B cell (primary cell): ENCODE measurements around the gene ILK. TPM values are rescaled to one million over a fixed set of nuclear protein-coding genes. Genes with fewer than 3 reads are reported as not detected.

Experiments
- ATAC-seq: fragments of 200-7000 bp; cut with Tn5 transposase; one replicate; pipeline ENCODE4 v1.10.0; 2021; ENCODE audit warnings: low read depth, mild to moderate bottlenecking, moderate number of reproducible peaks, moderate library complexity
- CTCF ChIA-PET: fragments of 350-600 bp; sonication (Branson Sonifier 250); formaldehyde crosslinking; loops from one replicate; lab custom pipeline; 2021; ENCODE audit warnings: antibody characterized with exemption, inconsistent platforms; lab: Charles Lee
- POLR2A ChIA-PET: fragments of 350-600 bp; sonication (Branson Sonifier 250); formaldehyde crosslinking; loops from one replicate; lab custom pipeline; 2021; ENCODE audit warnings: antibody characterized with exemption; lab: Charles Lee
- DNase-seq: peaks from one replicate; pipeline ENCODE4 v3.0.0; 2013
- H2AFZ ChIP-seq: 2 replicates; pipeline ENCODE4 v1.6.1; 2012; ENCODE audit warnings: mild to moderate bottlenecking, low read depth, low read length; ENCODE audit not compliant: insufficient read depth, poor library complexity, severe bottlenecking
- H3K27ac ChIP-seq, 2 donors: 1 replicate in 1 of 2; 2 replicates in 1 of 2; pipeline ENCODE4 v1.5.1; 2012 to 2013; ENCODE audit warnings: low read length in 2 of 2, mild to moderate bottlenecking in 2 of 2, moderate library complexity in 1 of 2
- H3K27me3 ChIP-seq, 4 experiments: fragments of 200-600 bp in 1 of 4; sonication (generic) in 1 of 4; replicated peaks in 1 of 4; 1 replicate in 2 of 4; 2 replicates in 2 of 4; pipeline versions ENCODE4 v1.6.1 to v1.7.0; 2013 to 2016; ENCODE audit warnings: low read length in 3 of 4, mild to moderate bottlenecking in 2 of 4, mixed read lengths in 1 of 4, moderate library complexity in 1 of 4; ENCODE audit not compliant: insufficient read depth in 4 of 4, control insufficient read depth in 3 of 4; ENCODE audit errors: control extremely low read depth in 1 of 4
- H3K36me3 ChIP-seq, 2 experiments: replicated peaks in 1 of 2; 1 replicate in 1 of 2; 2 replicates in 1 of 2; pipeline versions ENCODE4 v1.6.1 to v1.7.1; 2013; ENCODE audit warnings: low read length in 1 of 2; ENCODE audit not compliant: insufficient read depth in 2 of 2, control insufficient read depth in 1 of 2; ENCODE audit errors: control extremely low read depth in 1 of 2, extremely low read depth in 1 of 2
- H3K4me1 ChIP-seq, 2 donors: fragments of 200-600 bp in 1 of 2; sonication (generic) in 1 of 2; 1 replicate in 1 of 2; 2 replicates in 1 of 2; pipeline versions ENCODE4 v1.5.1 to v1.6.1; 2013 to 2017; ENCODE audit warnings: low read length in 2 of 2; ENCODE audit not compliant: control insufficient read depth in 2 of 2, insufficient read depth in 2 of 2
- H3K4me2 ChIP-seq: replicated peaks from 2 replicates; pipeline ENCODE3; 2012; ENCODE audit warnings: mild to moderate bottlenecking, low read depth, low read length; ENCODE audit not compliant: poor library complexity, severe bottlenecking
- H3K4me3 ChIP-seq, 5 experiments: fragments of 200-600 bp in 1 of 5; sonication (generic) in 1 of 5; 1 replicate in 3 of 5; 2 replicates in 2 of 5; pipeline versions ENCODE4 v1.5.1 to v1.7.0; 2011 to 2016; ENCODE audit warnings: low read length in 4 of 5, mild to moderate bottlenecking in 4 of 5, low read depth in 2 of 5, control low read depth in 1 of 5, moderate library complexity in 1 of 5; ENCODE audit not compliant: insufficient read depth in 1 of 5; ENCODE audit errors: control extremely low read depth in 1 of 5, extremely low read depth in 1 of 5
- H3K79me2 ChIP-seq: fragments of 200-600 bp; sonication (generic); one replicate; pipeline ENCODE4 v1.6.0; 2016; ENCODE audit warnings: low read length; ENCODE audit not compliant: control insufficient read depth, insufficient read depth
- H3K9ac ChIP-seq: fragments of 200-600 bp; sonication (generic); 2 replicates; pipeline ENCODE4 v1.6.1; 2017; ENCODE audit warnings: mild to moderate bottlenecking, low read length, moderate library complexity
- H3K9me3 ChIP-seq, 3 donors: one replicate each; pipeline versions ENCODE4 v1.6.1 to v1.7.1; 2013; ENCODE audit warnings: low read length in 2 of 3; ENCODE audit not compliant: control insufficient read depth in 2 of 3, insufficient read depth in 1 of 3; ENCODE audit errors: control extremely low read depth in 1 of 3
- H4K20me1 ChIP-seq: 2 replicates; pipeline ENCODE4 v1.6.0; 2012; ENCODE audit warnings: mild to moderate bottlenecking, low read length; ENCODE audit not compliant: insufficient read depth, control insufficient read depth, poor library complexity, severe bottlenecking
- H3K27ac Mint-ChIP-seq: one replicate; pipeline ENCODE4 v1.8.0; 2021; ENCODE audit warnings: mixed read lengths
- H3K27me3 Mint-ChIP-seq: one replicate; pipeline ENCODE4 v1.8.0; 2021; ENCODE audit warnings: mixed read lengths
- H3K4me1 Mint-ChIP-seq: one replicate; pipeline ENCODE4 v1.8.0; 2021; ENCODE audit warnings: mixed read lengths
- H3K4me3 Mint-ChIP-seq: one replicate; pipeline ENCODE4 v1.8.0; 2021; ENCODE audit warnings: mixed read lengths
- H3K9me3 Mint-ChIP-seq: one replicate; pipeline ENCODE4 v1.8.0; 2022; ENCODE audit warnings: mixed read lengths; ENCODE audit not compliant: insufficient read depth
- EZH2 ChIP-seq: IDR thresholded peaks from 2 replicates; pipeline ENCODE4 v1.6.1; 2012; ENCODE audit warnings: borderline replicate concordance, low read depth, mild to moderate bottlenecking, moderate library complexity, low read length; ENCODE audit not compliant: insufficient read depth, poor library complexity, severe bottlenecking
- WGBS: methylation state at CpG from one replicate; pipeline ENCODE4 v1.1.5; 2013; ENCODE audit warnings: missing lambda C conversion rate; ENCODE audit not compliant: insufficient coverage; 5-methylcytosine and 5-hydroxymethylcytosine counted together
- intact Hi-C: fragments of 100-400 bp; cut with micrococcal nuclease; formaldehyde crosslinking; loops from one replicate; pipeline ENCODE4 v1.10.0; 2022
- polyA plus RNA-seq: library from polyadenylated mRNA; depleted of rRNA; stranded (reverse); fragments of >200 nt; gene quantifications from 2 replicates; pipeline ENCODE4 v1.2.3, GENCODE V29; 2012
- total RNA-seq, 2 donors: library from RNA; stranded (reverse); fragments of 120-200 nt in 1 of 2; gene quantifications; 1 replicate in 1 of 2; 2 replicates in 1 of 2; pipeline versions ENCODE4 v1.2.3 to v1.2.4, GENCODE V29; 2013 to 2022
- TF ChIP-seq, protein P1 (sequence below): fragments of 200-600 bp; IDR thresholded peaks from one replicate; pipeline ENCODE4 v1.8.0; 2022; ENCODE audit warnings: antibody characterized with exemption, mild to moderate bottlenecking

The ILK gene
- total and polyA plus RNA-seq, 2 donors (not counting 1 experiment from before 2014, with no cell fraction given) = 88.5 to 131 TPM

GRCh38 chr11:6599881-6600390 is 3.6 kb upstream of the ILK start:
- H3K36me3 ChIP-seq = peaks cover 0 to 53% of the 10 kb centered on the region in 2 experiments
- Mint-ChIP-seq H3K4me1 (peaks cover 22% of the 10 kb centered on the region), H3K4me3 (no peak overlapping the region), H3K27me3 (no peaks in the 10 kb centered on the region), H3K27ac (no peak overlapping the region), H3K9me3 (no peaks in the 10 kb centered on the region)
- no peak overlapping the region for H3K4me3 ChIP-seq
- H4K20me1 ChIP-seq = peaks cover 38% of the 10 kb centered on the region
- peaks cover 21 to 24% of the 10 kb centered on the region in 2 donors for H3K4me1 ChIP-seq
- DNase-seq = no peak
- H3K79me2 ChIP-seq = peaks cover 66% of the 10 kb centered on the region
- no peak overlapping the region for H3K27ac ChIP-seq
- no peak overlapping the region for H2AFZ ChIP-seq
- intact Hi-C loops = loop anchor here (5.0 kb wide), 3 partner anchors 68 to 368 kb away; partner anchors contain the start of gene FHIP1B
- POLR2A ChIA-PET = no interaction called here
- CTCF ChIA-PET = no interaction called here
- no peak overlapping the region for H3K9ac ChIP-seq
- no peak for ATAC-seq
- no peak for TF ChIP-seq EZH2
- TF ChIP-seq, protein P1, sequence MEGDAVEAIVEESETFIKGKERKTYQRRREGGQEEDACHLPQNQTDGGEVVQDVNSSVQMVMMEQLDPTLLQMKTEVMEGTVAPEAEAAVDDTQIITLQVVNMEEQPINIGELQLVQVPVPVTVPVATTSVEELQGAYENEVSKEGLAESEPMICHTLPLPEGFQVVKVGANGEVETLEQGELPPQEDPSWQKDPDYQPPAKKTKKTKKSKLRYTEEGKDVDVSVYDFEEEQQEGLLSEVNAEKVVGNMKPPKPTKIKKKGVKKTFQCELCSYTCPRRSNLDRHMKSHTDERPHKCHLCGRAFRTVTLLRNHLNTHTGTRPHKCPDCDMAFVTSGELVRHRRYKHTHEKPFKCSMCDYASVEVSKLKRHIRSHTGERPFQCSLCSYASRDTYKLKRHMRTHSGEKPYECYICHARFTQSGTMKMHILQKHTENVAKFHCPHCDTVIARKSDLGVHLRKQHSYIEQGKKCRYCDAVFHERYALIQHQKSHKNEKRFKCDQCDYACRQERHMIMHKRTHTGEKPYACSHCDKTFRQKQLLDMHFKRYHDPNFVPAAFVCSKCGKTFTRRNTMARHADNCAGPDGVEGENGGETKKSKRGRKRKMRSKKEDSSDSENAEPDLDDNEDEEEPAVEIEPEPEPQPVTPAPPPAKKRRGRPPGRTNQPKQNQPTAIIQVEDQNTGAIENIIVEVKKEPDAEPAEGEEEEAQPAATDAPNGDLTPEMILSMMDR = no peak
- 100% methylated on average over 2 of the region's 2 CpGs for WGBS
- no peaks in the 10 kb centered on the region for H3K9me3 ChIP-seq
- no peak overlapping the region for H3K4me2 ChIP-seq
- no peaks in the 10 kb centered on the region for H3K27me3 ChIP-seq

GRCh38 chr11:6601041-6601461 is 2.5 kb upstream of the ILK start:
- Histone ChIP-seq H3K9me3 (no peaks in the 10 kb centered on the region), H3K79me2 (peaks cover 77% of the 10 kb centered on the region), H3K4me2 (no peak overlapping the region), H4K20me1 (peaks cover 38% of the 10 kb centered on the region), H3K4me1 (peaks cover 32 to 35% of the 10 kb centered on the region in 2 donors), H3K9ac (no peak overlapping the region), H3K27ac (no peak overlapping the region), H3K36me3 (peaks cover 0 to 49% of the 10 kb centered on the region in 2 experiments), H3K27me3 (no peaks in the 10 kb centered on the region), H3K4me3 (no peak overlapping the region), H2AFZ (no peak overlapping the region)
- no peak overlapping the region for H3K4me3 Mint-ChIP-seq
- ChIA-PET CTCF (interaction anchor here (1.2 kb wide), 1 partner anchor 26 kb away, joined by 3 read pairs; no protein-coding TSS in a partner anchor), POLR2A (no interaction called here)
- H3K9me3 Mint-ChIP-seq = no peaks in the 10 kb centered on the region
- TF ChIP-seq, protein P1 = no peak
- TF ChIP-seq EZH2 = no peak
- no peaks in the 10 kb centered on the region for H3K27me3 Mint-ChIP-seq
- intact Hi-C loops = loop anchor here (5.0 kb wide), 3 partner anchors 69 to 369 kb away; partner anchors contain the start of gene FHIP1B
- DNase-seq (no peak), ATAC-seq (no peak)
- WGBS = 99% methylated on average over 13 of the region's 13 CpGs
- H3K27ac Mint-ChIP-seq = no peak overlapping the region
- H3K4me1 Mint-ChIP-seq = peaks cover 24% of the 10 kb centered on the region
